Cerebellar cortex (tissue), 1 donor: ENCODE results near the gene MYH11.
"Not testable (repeated sequence)": the region's sequence is repeated elsewhere in the genome, so short reads cannot be mapped to it uniquely, and the experiment has no call there.

ENCODE experiments used
- DNase-seq: peaks from one replicate; pipeline ENCODE4 v3.0.0-alpha.2; 2015; ENCODE audit warnings: low spot score

MYH11 gene

GRCh38 chr16:15714393-15715172, 142.2 kb downstream of the MYH11 start:
- no peak for DNase-seq

- no peak for DNase-seq
Measured at GRCh38 chr16:15708997-15709396, 147.8 kb downstream of the MYH11 start.

GRCh38 chr16:15708096-15708495, 148.7 kb downstream of the MYH11 start:
- no peak for DNase-seq

GRCh38 chr16:15707332-15707731, 149.5 kb downstream of the MYH11 start:
- no peak for DNase-seq

DNA sequence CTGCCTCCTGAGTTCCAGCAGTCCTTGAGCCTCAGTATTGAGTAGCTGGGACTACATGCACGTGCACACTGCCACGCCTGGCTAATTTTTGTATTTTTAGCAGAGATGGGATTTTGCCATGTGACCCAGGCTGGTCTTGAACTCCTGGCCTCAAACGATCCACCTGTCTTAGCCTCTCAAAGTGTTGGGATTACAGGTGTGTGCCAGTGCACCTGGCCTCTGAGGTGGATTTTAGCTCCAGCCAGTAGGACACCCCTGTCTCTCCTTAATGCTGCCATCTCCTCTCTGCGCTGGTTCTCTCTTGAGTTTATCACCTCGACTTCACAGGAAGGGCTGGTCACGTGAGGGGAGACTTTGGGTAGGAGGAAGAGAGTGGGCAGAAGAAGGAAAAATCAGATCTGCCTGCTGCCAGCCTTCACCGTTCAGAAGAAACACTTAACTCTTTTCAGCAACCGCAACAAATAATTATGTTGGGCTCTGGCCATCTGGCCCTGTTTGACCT, 151.7 kb downstream of the MYH11 start:
- DNase-seq: no peak

- DNase-seq: peak; percentile 66
Measured at GRCh38 chr16:15704545-15704987, 152.3 kb downstream of the MYH11 start.

DNA sequence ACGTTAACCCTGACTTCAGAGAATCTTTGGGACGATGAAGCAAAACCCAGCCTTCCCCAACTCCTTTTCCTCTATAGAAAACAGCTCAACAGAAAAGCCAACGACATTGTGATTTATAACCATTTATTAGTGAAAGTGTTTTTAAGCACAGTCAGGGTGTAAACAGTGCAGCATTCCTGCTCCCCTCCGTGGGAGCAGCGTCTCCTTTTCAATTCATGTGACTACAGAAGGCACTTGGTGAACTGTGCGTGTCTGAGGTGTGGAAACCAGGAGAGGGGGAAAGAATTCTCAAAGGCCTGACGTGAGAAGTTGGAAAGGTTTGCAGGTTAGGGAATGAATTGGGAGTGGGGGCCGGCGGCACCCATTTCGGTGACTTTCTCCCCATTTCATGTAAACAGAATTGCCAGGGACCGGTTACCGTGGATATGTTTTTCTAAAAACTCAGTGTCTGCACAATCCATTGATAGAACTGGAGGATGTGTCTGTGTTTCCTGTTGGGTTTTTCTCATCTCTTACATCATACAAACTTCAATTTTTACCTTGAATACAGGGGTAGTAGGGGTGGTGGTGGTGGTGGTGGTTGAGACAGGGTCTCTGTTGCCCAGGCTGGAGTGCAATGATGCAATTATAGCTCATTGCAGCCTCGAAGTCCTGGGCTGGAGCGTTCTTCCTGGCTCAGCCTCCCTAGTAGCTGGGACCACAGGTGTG, 153.6 kb downstream of the MYH11 start:
- DNase-seq: no peak

DNA sequence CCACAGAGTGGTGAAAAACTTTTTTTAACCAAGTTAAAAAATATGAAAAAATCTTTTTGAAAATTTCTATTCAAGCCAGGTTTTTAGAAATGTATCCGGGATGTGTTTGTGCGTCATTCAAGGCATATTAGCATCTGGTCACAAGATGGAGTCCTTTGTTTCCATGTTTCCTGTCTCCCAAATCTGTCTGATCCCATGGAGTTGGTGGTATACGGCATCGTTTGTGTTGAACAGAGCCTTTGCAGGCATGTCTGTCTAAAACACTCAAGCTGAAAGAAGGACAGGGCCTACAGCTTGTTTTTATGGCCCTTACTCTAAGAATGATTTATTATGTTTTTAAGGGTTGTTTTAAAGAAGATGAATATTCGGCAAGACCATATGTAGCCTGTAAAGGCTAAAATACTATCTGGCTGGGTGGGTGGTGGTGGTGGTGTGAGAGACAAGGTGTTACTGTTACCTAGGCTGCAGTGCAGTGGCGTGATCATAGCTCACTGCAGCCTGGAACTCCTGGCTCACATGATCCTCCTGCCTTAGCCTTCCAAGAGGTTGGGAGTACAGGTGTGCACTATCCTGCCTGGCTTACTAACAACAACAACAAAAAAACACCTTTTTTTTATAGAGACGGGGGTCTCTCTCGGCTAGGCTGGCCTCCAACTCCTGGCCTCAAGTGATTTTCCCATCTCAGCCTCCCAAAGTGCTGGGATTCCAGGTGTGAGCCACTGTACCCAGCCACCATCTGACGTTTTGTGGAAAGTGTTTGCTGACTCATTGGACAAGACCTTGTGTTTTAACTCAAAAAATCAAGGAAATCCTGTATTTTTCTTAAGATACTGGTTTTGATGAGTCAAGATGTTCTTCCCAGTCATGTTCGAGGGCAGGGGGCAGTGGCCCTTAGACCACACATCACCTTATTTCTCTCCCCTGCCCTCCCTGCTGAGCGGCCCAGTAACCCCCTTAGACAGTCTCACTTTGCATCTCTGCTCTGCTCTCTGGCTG, 154.6 kb downstream of the MYH11 start:
- no peak for DNase-seq

- no peak for DNase-seq
Measured at GRCh38 chr16:15701367-15701766, 155.5 kb downstream of the MYH11 start.

- DNase-seq: no peak
Measured at GRCh38 chr16:15699819-15700218, 157.0 kb downstream of the MYH11 start.

DNA sequence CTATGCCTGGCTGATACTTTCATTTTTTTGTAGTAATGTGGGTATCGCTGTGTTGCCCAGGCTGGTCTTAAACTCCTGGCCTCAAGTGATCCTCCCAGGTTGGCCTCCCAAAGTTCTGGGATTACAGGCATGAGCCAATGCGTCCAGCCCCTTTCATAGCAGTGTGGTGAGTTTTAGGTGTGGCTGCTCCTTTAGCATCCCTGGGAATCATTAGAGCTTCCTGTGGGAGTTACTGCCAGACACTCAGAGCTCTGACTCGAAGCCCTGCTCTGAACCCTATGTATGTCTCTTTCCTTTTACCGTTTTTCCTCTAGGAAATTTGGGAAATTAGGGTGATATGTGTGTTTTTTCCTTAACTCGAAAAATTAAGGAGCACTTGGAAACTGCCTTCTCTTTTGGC, 162.3 kb downstream of the MYH11 start:
- DNase-seq: no peak

DNA sequence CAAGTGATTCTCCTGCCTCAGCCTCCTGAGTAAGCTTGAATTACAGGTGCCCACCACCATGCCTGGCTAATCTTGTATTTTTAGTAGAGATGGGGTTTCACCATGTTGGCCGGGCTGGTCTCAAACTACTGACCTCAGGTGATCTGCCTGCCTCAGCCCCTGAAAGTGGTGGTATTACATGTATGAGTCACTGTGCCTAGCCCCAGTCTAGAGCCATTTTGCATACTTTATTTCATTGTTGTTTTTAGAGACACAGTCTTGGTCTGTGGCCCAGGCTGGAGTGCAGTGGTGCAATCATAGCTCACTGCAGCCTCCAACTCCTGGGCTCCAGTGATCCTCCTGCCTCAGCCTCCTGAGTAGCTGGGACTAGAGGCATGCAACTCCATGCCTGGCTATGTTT, 164.3 kb downstream of the MYH11 start:
- DNase-seq: not testable (repeated sequence)

DNA sequence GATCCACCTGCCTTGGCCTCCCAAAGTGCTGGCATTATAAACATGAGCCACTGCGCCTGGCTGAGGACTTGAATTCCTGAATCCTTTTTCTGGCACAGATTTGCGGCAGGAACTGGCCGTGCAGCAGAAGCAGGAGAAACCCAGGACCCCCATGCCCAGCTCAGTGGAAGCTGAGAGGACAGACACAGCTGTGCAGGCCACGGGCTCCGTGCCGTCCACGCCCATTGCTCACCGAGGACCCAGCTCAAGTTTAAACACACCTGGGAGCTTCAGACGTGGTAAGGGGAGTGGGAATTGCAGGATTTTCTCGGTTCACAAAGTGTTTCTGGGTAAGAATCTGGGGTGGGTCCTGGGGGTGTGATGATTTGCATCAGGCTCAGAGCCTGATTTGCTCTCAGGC, 165.8 kb downstream of the MYH11 start:
- DNase-seq: no peak

- no peak for DNase-seq
Measured at GRCh38 chr16:15690296-15690695, 166.5 kb downstream of the MYH11 start.

- no peak for DNase-seq
Measured at GRCh38 chr16:15689290-15689689, 167.5 kb downstream of the MYH11 start.

DNA sequence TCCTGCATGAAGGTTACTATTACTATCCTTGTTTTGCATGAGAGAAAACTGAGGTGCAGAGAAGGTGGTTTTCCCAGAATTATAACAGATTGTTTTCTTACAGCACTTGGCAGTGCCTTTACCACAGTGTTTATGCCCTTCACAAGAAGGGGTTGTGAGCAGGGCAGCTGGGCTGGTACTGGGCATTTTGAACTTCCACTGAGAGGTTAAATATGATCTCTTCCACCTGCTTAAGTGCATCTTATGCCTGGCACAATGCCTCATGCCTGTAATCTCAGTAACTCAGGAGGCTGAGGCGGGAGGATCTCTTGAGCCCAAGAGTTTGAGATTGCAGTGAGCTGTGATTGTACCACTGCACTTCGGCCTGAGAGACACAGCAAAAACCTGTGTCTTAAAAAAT, 170.5 kb downstream of the MYH11 start:
- DNase-seq: no peak

DNA sequence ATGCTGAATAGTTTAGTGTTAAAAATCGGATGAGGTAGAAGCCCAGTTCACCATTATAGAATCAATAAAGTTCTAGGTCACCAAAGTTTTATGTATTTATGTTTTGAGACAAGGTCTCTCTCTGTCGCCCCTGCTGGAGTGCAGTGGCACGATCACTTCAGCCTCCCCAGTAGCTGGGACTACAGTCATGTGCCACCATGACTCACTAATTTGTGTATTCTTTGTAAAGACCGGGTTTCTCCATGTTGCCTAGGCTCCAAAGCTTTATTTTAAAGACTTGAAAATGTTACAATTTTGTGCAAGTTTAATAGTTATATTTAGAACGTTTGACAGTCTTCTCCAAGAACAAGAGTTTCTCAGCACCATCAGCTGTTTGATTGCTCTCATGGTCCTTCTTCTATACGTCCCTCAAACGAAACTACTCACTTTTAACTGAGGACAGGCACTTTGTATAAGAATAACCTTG, 174.7 kb downstream of the MYH11 start:
- DNase-seq: peak; percentile 31

DNA sequence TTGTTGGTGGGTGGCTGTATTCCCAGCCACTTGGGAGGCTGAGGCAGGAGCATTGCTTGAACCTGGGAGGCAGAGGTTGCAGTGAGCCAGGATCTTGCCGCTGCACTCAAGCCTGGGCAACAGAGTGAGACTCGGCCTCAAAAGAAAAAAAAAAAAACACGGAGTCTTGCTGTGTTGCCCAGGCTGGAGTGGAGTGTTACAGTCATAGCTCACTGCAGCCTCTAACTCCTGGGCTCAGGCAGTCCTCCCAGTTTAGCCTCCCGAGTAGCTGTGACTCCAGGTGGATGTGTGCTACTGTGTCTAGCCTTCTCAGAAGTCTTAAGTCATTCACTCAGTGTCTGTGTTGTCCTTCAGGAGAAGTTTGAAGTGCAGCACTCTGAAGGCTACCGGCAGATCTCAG, 179.4 kb downstream of the MYH11 start:
- no peak for DNase-seq

DNA sequence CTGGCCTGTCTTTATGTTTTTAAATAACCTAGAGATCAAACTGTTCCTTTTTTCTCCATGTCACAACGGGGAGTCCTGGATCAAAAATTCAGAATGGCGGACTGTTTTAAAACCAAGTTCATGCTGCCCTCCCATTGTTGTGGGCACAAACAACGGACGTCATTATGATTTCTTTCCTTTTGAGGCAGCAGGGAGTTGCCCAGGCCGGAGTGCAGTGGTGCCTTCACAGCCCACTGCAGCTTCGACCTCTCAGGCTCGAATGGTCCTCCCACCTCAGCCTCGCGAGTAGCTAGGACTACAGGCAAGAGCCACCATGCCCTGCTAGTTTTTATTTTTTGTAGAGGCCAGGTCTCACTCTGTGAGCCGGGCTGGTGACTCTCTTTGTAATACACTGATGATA, 180.3 kb downstream of the MYH11 start:
- no peak for DNase-seq

DNA sequence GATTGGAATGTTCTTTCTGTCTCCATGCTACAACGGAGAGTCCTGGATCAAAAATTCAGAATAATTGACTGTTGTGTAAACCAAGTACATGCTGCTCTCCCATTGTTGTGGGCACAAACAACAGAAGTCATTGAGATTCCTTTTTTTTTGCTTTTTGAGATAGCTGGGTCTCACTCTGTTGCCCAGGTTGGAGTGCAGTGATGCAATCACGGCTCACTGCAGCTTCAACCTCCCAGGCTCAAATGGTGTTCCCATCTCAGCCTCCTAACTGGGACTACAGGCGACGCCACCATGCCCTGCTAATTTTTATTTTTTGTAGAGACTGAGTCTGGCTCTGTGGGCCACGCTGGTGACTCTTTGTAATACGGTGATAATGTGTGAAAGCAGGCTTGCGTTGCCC, 182.3 kb downstream of the MYH11 start:
- no peak for DNase-seq

DNA sequence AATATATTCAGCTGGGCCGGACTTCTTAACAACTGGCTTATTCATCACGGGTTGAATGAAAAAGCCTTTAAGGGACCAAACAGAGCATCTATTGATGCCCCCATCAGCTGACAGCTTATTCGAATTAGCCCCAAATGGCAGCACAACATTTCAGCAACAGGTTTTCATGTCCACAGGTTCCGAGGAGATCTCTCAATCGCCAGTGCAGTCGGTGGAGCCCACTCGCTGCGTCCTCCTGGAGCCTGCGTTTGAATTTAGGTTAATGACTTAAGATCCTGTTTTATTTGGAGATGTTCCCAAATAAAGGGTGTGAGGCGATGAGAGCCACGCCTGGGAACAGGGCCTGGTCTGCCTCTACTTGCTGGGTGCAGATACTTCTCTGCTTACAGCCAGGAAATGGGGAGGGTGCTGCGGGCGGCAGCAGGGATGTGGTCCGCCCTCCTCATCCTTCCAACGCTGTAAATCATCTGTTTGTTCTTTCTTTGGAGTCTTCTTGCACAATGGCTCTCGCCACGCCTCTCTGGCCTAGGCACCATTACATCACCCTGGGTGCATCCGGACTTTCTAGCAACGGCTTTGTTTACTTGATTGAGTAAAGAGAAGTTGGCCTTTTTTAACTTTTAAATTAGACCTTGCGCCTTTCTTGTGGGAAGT, 184.2 kb downstream of the MYH11 start:
- DNase-seq: no peak
